ENCODE results near the gene CHRM2.

Gene CHRM2

GRCh38 chr7:136878878-136879277 is 10.4 kb downstream of the CHRM2 start:
- no peak for TF ChIP-seq ZFX (IDR thresholded peaks at IDR 0.05; ENCODE audit: borderline replicate concordance)
- TF ChIP-seq, protein P1, sequence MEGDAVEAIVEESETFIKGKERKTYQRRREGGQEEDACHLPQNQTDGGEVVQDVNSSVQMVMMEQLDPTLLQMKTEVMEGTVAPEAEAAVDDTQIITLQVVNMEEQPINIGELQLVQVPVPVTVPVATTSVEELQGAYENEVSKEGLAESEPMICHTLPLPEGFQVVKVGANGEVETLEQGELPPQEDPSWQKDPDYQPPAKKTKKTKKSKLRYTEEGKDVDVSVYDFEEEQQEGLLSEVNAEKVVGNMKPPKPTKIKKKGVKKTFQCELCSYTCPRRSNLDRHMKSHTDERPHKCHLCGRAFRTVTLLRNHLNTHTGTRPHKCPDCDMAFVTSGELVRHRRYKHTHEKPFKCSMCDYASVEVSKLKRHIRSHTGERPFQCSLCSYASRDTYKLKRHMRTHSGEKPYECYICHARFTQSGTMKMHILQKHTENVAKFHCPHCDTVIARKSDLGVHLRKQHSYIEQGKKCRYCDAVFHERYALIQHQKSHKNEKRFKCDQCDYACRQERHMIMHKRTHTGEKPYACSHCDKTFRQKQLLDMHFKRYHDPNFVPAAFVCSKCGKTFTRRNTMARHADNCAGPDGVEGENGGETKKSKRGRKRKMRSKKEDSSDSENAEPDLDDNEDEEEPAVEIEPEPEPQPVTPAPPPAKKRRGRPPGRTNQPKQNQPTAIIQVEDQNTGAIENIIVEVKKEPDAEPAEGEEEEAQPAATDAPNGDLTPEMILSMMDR (IDR thresholded peaks at IDR 0.05), result no peak
- no peak overlapping the region for H3K27ac ChIP-seq

DNA sequence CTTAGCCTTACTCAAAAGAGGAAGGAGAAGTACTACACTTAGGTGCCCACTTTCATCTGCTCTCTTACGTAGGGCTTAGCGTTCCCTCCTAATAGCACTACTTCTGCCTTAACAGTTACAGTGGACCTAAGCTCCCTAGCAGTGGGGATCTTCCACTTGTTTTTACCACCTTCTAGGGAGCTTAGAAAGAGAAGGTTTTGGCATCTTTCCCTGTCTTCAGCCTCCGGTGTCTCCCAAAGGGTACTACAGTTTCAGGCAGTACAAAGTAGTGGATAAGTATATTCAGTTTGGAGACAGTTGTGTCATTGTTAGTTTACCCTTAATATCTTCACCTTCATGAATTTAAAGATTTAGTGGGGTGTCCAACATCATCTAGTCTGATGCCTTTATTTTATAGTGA is 14.6 kb downstream of the CHRM2 start:
- TF ChIP-seq, protein P1 (IDR thresholded peaks at IDR 0.05), result no peak; the same call in 1 of the 2 replicates
- no peak for TF ChIP-seq ZFX (IDR thresholded peaks at IDR 0.05; ENCODE audit: borderline replicate concordance)

GRCh38 chr7:136884492-136884891 is 16.0 kb downstream of the CHRM2 start:
- TF ChIP-seq, protein P1 (IDR thresholded peaks at IDR 0.05), result no peak
- TF ChIP-seq ZFX (IDR thresholded peaks at IDR 0.05; ENCODE audit: borderline replicate concordance), result no peak
- no peak overlapping the region for H3K27ac ChIP-seq

More for the DNA sequence above, 14.6 kb downstream of the CHRM2 start:
- H3K27ac ChIP-seq, result no peak overlapping the region

- no peak overlapping the region for H3K27ac ChIP-seq
- TF ChIP-seq, protein P1 (IDR thresholded peaks at IDR 0.05), result no peak
- no peak for TF ChIP-seq ZFX (IDR thresholded peaks at IDR 0.05; ENCODE audit: borderline replicate concordance)
Observed at GRCh38 chr7:136887317-136887716, 18.9 kb downstream of the CHRM2 start.

GRCh38 chr7:136890399-136890798 is 21.9 kb downstream of the CHRM2 start:
- H3K27ac ChIP-seq, result no peak overlapping the region
- TF ChIP-seq ZFX (IDR thresholded peaks at IDR 0.05; ENCODE audit: borderline replicate concordance), result no peak
- TF ChIP-seq, protein P1 (IDR thresholded peaks at IDR 0.05), result no peak

DNA sequence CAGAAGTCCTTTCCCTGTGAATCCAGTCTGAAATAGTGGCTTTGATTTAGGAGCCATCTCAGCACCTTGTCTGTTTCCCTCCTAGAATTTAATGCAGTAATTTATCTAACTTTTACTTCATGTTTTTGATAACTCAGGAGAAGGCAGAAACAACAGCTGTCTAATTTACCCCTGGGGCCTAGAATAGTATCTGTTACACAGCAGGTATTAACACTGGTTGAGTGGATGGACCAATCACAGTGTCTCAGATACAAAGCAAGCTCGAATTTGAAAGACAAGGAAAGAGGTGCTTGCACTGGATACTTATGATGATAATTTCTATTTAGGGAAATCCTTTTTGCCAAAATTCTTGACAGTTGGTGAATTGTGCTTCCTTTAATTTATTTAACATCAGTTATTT is 23.4 kb downstream of the CHRM2 start:
- H3K27ac ChIP-seq, result no peak overlapping the region
- no peak for TF ChIP-seq ZFX (IDR thresholded peaks at IDR 0.05; ENCODE audit: borderline replicate concordance)
- TF ChIP-seq, protein P1 (IDR thresholded peaks at IDR 0.05), result no peak

- H3K27ac ChIP-seq, result no peak overlapping the region
- TF ChIP-seq, protein P1 (IDR thresholded peaks at IDR 0.05), result no peak
- no peak for TF ChIP-seq ZFX (IDR thresholded peaks at IDR 0.05; ENCODE audit: borderline replicate concordance)
Observed at GRCh38 chr7:136894789-136895188, 26.3 kb downstream of the CHRM2 start.
